Calu3 (cell line): ENCODE results near the gene UPF2. TPM values are rescaled to one million over a fixed set of nuclear protein-coding genes. Genes with fewer than 3 reads are reported as not detected.

Source experiments
- BruUV-seq: library from RNA; stranded (reverse); fragments of 400-500 nt; replicated peaks from 2 replicates; lab custom pipeline; 2021; lab: Mats Ljungman, UMichigan
- CTCF ChIA-PET: fragments of 300-600 bp; sonication (Branson Sonifier 250); formaldehyde crosslinking; loops from one replicate; lab custom pipeline; 2022; ENCODE audit warnings: antibody characterized with exemption; lab: Charles Lee
- DNase-seq: peaks from one replicate; pipeline ENCODE4 v3.0.0; 2022
- H3K27ac Mint-ChIP-seq: one replicate; pipeline ENCODE4 v1.8.0; 2022; ENCODE audit warnings: mixed read lengths; ENCODE audit not compliant: unreplicated experiment
- H3K27me3 Mint-ChIP-seq: one replicate; pipeline ENCODE4 v1.8.0; 2022; ENCODE audit warnings: mixed read lengths; ENCODE audit not compliant: unreplicated experiment
- H3K36me3 Mint-ChIP-seq: one replicate; pipeline ENCODE4 v1.8.0; 2022; ENCODE audit warnings: mild to moderate bottlenecking, moderate library complexity, mixed read lengths; ENCODE audit not compliant: insufficient read depth, unreplicated experiment
- H3K4me1 Mint-ChIP-seq: one replicate; pipeline ENCODE4 v1.8.0; 2022; ENCODE audit warnings: mild to moderate bottlenecking, low read depth, mixed read lengths; ENCODE audit not compliant: unreplicated experiment
- H3K4me3 Mint-ChIP-seq: one replicate; pipeline ENCODE4 v1.8.0; 2022; ENCODE audit warnings: mild to moderate bottlenecking, low read depth, moderate library complexity, mixed read lengths; ENCODE audit not compliant: unreplicated experiment
- H3K9me3 Mint-ChIP-seq: one replicate; pipeline ENCODE4 v1.8.0; 2022; ENCODE audit warnings: low read depth, mixed read lengths; ENCODE audit not compliant: unreplicated experiment
- intact Hi-C: fragments of 100-400 bp; cut with micrococcal nuclease; formaldehyde crosslinking; loops from one replicate; pipeline ENCODE4 v1.10.0; 2022; ENCODE audit not compliant: unreplicated experiment
- total RNA-seq: library from RNA; stranded (reverse); gene quantifications from 2 replicates; pipeline ENCODE4 v1.2.3, GENCODE V29; 2022
- TF ChIP-seq, protein P1 (sequence below): fragments of 200-600 bp; IDR thresholded peaks from one replicate; pipeline ENCODE4 v1.8.0; 2022; ENCODE audit warnings: antibody characterized with exemption; ENCODE audit not compliant: unreplicated experiment

UPF2 gene
- total RNA-seq, 1 experiment from 2014 or later: 33.7 TPM

DNA sequence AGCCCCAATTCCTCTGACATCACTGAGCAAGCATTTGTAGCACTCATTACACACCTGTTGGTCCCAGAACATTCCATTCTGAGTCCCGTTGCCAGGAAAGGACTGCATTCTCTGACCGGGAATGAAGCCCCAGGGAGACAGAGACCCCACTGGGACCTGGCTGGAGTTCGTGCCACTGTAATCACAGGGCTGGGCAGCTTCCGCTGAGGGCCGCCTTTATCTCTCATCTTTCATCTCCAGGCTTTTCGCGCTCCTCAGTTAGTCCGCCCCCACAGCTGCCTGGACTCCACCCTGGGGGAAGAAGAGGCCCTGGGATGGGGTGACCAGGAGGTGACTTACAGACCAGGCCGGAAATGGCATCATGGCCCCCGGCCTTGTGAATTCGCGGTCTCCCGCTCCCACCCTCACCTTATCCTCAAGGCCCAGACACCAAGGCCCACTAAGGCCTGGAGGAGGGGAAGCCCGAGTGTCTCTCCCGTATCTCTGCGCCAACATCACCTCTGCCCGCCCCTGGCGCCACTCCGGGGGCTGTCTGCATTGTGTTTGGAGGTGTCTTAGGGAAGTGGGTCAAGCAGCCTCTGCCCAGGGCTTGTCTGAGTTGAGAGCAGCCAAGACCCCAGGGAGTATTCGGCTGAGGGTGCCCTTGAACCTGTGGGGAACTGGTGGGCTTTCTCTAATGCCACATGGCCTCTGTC lies 144.1 kb downstream of the UPF2 start:
- DNase-seq: peak; percentile 67
- Mint-ChIP-seq H3K4me1 (peaks cover 14% of the 10 kb centered on the region), H3K36me3 (peaks cover 5% of the 10 kb centered on the region), H3K27ac (peak overlapping the region; percentile 71), H3K4me3 (no peak overlapping the region), H3K27me3 (no peaks in the 10 kb centered on the region), H3K9me3 (no peaks in the 10 kb centered on the region)
- intact Hi-C loops: no loop called here
- TF ChIP-seq, protein P1, sequence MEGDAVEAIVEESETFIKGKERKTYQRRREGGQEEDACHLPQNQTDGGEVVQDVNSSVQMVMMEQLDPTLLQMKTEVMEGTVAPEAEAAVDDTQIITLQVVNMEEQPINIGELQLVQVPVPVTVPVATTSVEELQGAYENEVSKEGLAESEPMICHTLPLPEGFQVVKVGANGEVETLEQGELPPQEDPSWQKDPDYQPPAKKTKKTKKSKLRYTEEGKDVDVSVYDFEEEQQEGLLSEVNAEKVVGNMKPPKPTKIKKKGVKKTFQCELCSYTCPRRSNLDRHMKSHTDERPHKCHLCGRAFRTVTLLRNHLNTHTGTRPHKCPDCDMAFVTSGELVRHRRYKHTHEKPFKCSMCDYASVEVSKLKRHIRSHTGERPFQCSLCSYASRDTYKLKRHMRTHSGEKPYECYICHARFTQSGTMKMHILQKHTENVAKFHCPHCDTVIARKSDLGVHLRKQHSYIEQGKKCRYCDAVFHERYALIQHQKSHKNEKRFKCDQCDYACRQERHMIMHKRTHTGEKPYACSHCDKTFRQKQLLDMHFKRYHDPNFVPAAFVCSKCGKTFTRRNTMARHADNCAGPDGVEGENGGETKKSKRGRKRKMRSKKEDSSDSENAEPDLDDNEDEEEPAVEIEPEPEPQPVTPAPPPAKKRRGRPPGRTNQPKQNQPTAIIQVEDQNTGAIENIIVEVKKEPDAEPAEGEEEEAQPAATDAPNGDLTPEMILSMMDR: no peak
- no TSS peak for BruUV-seq
- CTCF ChIA-PET: interaction anchor here (0.8 kb wide), 1 partner anchor 19 kb away, joined by 4 read pairs; no protein-coding TSS in a partner anchor

DNA sequence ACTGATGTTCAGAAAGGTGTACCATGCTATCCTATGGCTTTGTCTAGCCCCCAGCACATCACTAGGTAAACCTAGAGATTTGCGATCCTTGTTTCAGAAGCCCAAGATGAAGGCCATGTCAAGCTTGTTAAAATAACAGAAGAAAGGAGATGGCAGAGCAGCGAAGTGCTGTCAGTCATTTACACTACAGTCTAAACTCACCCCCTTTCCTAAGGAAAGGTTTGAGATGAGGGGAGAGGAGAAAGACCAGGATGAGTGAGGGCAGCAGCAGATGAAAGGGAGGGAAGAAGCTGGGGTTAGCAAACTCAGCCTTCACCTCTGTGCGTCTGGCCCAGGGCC lies 144.6 kb downstream of the UPF2 start:
- H3K4me3 Mint-ChIP-seq: no peak overlapping the region

DNA sequence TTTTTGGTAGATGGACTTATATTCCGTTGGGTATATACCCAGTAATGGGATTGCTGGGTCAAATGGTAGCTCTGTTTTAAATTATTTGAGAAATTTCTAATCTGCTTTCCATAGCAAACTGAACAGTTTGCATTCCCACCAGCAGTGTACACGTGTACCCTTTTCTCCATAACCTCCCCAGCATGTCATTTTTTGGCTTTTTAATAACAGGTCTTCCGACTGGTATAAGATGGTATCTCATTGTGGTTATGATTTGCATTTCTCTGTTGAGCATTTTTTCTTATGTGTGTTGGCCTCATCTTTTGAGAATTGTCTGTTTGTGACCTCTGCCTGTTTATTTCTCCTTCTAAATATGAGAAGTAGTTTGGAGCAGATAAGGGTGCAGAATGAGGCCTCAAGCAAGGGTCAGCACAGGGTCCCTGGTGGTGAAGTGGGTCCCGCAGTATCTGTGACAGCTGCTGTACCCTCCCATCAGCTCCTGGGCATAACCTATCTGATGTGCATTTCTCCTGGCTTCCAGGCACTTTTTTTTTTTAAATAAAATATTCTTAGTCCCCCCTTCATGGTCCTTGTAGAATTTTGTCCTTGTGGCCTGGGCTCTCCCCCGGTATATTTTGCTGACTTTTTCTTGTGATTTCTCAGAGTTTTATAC lies 145.9 kb downstream of the UPF2 start:
- Mint-ChIP-seq H3K27me3 (no peaks in the 10 kb centered on the region), H3K4me3 (no peak overlapping the region), H3K4me1 (peaks cover 14% of the 10 kb centered on the region), H3K36me3 (peaks cover 2% of the 10 kb centered on the region), H3K9me3 (no peaks in the 10 kb centered on the region), H3K27ac (no peak overlapping the region)
- no TSS peak for BruUV-seq
- CTCF ChIA-PET: no interaction called here
- TF ChIP-seq, protein P1: no peak
- intact Hi-C loops: no loop called here
- DNase-seq: no peak

More for the DNA sequence above, 144.6 kb downstream of the UPF2 start:
- CTCF ChIA-PET: interaction anchor here (0.8 kb wide), 1 partner anchor 19 kb away, joined by 4 read pairs; no protein-coding TSS in a partner anchor
- Mint-ChIP-seq H3K36me3 (peaks cover 5% of the 10 kb centered on the region), H3K4me1 (peaks cover 14% of the 10 kb centered on the region), H3K27ac (peak overlapping the region; percentile 71), H3K27me3 (no peaks in the 10 kb centered on the region), H3K9me3 (no peaks in the 10 kb centered on the region)
- TF ChIP-seq, protein P1: no peak
- BruUV-seq: no TSS peak
- intact Hi-C loops: no loop called here
- no peak for DNase-seq

DNA sequence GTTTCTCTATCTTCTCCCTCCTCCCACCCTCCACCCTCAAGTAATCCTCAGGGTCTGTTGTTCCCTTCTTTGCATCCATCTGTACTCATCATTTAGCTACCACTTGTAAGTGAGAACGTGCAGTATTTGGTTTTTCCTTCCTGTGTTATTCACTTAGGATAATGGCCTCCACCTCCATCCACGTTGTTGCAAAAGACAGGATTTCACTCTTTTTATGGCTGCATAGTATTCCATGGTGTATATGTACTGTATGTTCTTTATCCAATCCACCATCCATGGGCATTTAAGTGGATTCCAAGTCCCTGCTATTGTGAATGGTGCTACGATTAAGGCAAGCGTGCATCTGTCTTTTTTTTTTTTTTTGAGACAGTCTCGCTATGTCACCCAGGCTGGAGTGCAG lies 147.0 kb downstream of the UPF2 start:
- CTCF ChIA-PET: no interaction called here
- H3K36me3 Mint-ChIP-seq: no peaks in the 10 kb centered on the region
- H3K4me1 Mint-ChIP-seq: peaks cover 14% of the 10 kb centered on the region
- no peaks in the 10 kb centered on the region for H3K9me3 Mint-ChIP-seq
- intact Hi-C loops: no loop called here
- no peak for DNase-seq
- no peak overlapping the region for H3K4me3 Mint-ChIP-seq
- TF ChIP-seq, protein P1: no peak
- H3K27me3 Mint-ChIP-seq: no peaks in the 10 kb centered on the region
- no peak overlapping the region for H3K27ac Mint-ChIP-seq
- BruUV-seq: no TSS peak
